Esophagus (tissue), 2 donors: ENCODE data around the gene CATSPER3. TPM values are rescaled to one million over a fixed set of nuclear protein-coding genes. Genes with fewer than 3 reads are reported as not detected.

Experiments used
- H3K27ac ChIP-seq, 2 donors: one replicate each; pipeline ENCODE4 v1.5.1; 2013; ENCODE audit warnings: low read depth in 2 of 2, mild to moderate bottlenecking in 2 of 2, inconsistent platforms in 1 of 2, low read length in 1 of 2, moderate library complexity in 1 of 2
- H3K27me3 ChIP-seq, 2 donors: one replicate each; pipeline ENCODE4 v1.6.1; 2013; ENCODE audit warnings: low read length in 2 of 2, control low read depth in 1 of 2, mild to moderate bottlenecking in 1 of 2; ENCODE audit not compliant: insufficient read depth in 2 of 2, control insufficient read depth in 1 of 2
- H3K36me3 ChIP-seq, 2 donors: one replicate each; pipeline ENCODE4 v1.6.1; 2013; ENCODE audit warnings: low read length in 1 of 2; ENCODE audit not compliant: control insufficient read depth in 2 of 2, insufficient read depth in 2 of 2
- H3K4me1 ChIP-seq, 2 donors: one replicate each; pipeline ENCODE4 v1.6.1; 2013; ENCODE audit warnings: low read length in 1 of 2; ENCODE audit not compliant: control insufficient read depth in 2 of 2, insufficient read depth in 2 of 2
- H3K4me3 ChIP-seq, 2 donors: one replicate each; pipeline ENCODE4 v1.5.1; 2013; ENCODE audit warnings: low read length in 2 of 2, mild to moderate bottlenecking in 2 of 2, low read depth in 1 of 2, moderate library complexity in 1 of 2
- H3K9me3 ChIP-seq, 2 donors: one replicate each; pipeline ENCODE4 v1.6.1; 2013; ENCODE audit warnings: mild to moderate bottlenecking in 2 of 2, low read depth in 1 of 2, low read length in 1 of 2, moderate library complexity in 1 of 2; ENCODE audit not compliant: control insufficient read depth in 2 of 2, insufficient read depth in 1 of 2
- WGBS, 2 donors: extraction: QIAGEN DNeasy Blood & Tissue Kit; methylation state at CpG; one replicate each; pipeline ENCODE4 v1.1.7; 2013; 5-methylcytosine and 5-hydroxymethylcytosine counted together
- polyA plus RNA-seq, 2 donors: library from polyadenylated mRNA; stranded (reverse); fragments of 200-250 nt; gene quantifications; one replicate each; pipeline ENCODE4 v1.2.3, GENCODE V29; 2013
- donor health status: healthy with polysubstance abuse.
- donor health status: Bipolar disorder and iron deficiency.

Gene CATSPER3
- polyA plus RNA-seq: under 1 TPM; 0.34 to 0.55 TPM

- peaks cover 0 to 3% of the 10 kb centered on the region in 2 donors for H3K4me1 ChIP-seq
- H3K36me3 ChIP-seq: peaks cover 0 to 5% of the 10 kb centered on the region in 2 donors
- no peaks in the 10 kb centered on the region for H3K27me3 ChIP-seq
- peak within 1 kb of the TSS in 1 of 2 donors; percentile 6 for H3K27ac ChIP-seq
- H3K4me3 ChIP-seq: no peak within 1 kb of the TSS
- 93 to 94% methylated on average over 3 of the region's 3 CpGs for WGBS, 2 donors
- H3K9me3 ChIP-seq: no peaks in the 10 kb centered on the region
Observed at GRCh38 chr5:134967607-134968006, at the start of gene CATSPER3. Gene CATSPER3, plus strand, starts transcription at chr5:134967907. Its CDS starts 85 bp downstream, at chr5:134967992.

GRCh38 chr5:134918861-134919260, 48.8 kb upstream of the CATSPER3 start:
- 80 to 87% methylated on average over 3 of the region's 3 CpGs for WGBS, 2 donors

GRCh38 chr5:134920848-134921575, 46.7 kb upstream of the CATSPER3 start:
- peaks cover 0 to 13% of the 10 kb centered on the region in 2 donors for H3K36me3 ChIP-seq
- no peak overlapping the region for H3K27ac ChIP-seq
- peaks cover 0 to 2% of the 10 kb centered on the region in 2 donors for H3K4me1 ChIP-seq
- no peaks in the 10 kb centered on the region for H3K9me3 ChIP-seq
- H3K4me3 ChIP-seq: no peak overlapping the region
- no peaks in the 10 kb centered on the region for H3K27me3 ChIP-seq
- WGBS, 2 donors: 93 to 94% methylated on average over 9 of the region's 9 CpGs

More at GRCh38 chr5:134918861-134919260, 48.8 kb upstream of the CATSPER3 start:
- Histone ChIP-seq H3K4me3 (no peak overlapping the region), H3K36me3 (peaks cover 0 to 18% of the 10 kb centered on the region in 2 donors), H3K9me3 (no peaks in the 10 kb centered on the region), H3K4me1 (peaks cover 0 to 5% of the 10 kb centered on the region in 2 donors), H3K27ac (no peak overlapping the region), H3K27me3 (no peaks in the 10 kb centered on the region)

GRCh38 chr5:134932508-134932907, 35.2 kb upstream of the CATSPER3 start:
- no peak overlapping the region for H3K27ac ChIP-seq
- no peaks in the 10 kb centered on the region for H3K4me1 ChIP-seq
- no peak overlapping the region for H3K4me3 ChIP-seq
- peaks cover 2 to 8% of the 10 kb centered on the region in 2 donors for H3K36me3 ChIP-seq
- H3K27me3 ChIP-seq: no peaks in the 10 kb centered on the region
- WGBS, 2 donors: 98 to 99% methylated on average over 3 of the region's 3 CpGs
- H3K9me3 ChIP-seq: no peaks in the 10 kb centered on the region

- H3K4me3 ChIP-seq: no peak overlapping the region
- no peak overlapping the region for H3K27ac ChIP-seq
- no peaks in the 10 kb centered on the region for H3K27me3 ChIP-seq
- WGBS, 2 donors: 95 to 96% methylated on average over 5 of the region's 5 CpGs
- H3K4me1 ChIP-seq: no peaks in the 10 kb centered on the region
- no peaks in the 10 kb centered on the region for H3K9me3 ChIP-seq
- peaks cover 5 to 8% of the 10 kb centered on the region in 2 donors for H3K36me3 ChIP-seq
Observed at GRCh38 chr5:134934202-134934601, 33.5 kb upstream of the CATSPER3 start.

- no peaks in the 10 kb centered on the region for H3K27me3 ChIP-seq
- no peak overlapping the region for H3K4me3 ChIP-seq
Observed at GRCh38 chr5:134935711-134936602, 31.8 kb upstream of the CATSPER3 start.

GRCh38 chr5:134937526-134937925, 30.2 kb upstream of the CATSPER3 start:
- no peaks in the 10 kb centered on the region for H3K4me1 ChIP-seq
- H3K27me3 ChIP-seq: no peaks in the 10 kb centered on the region
- WGBS, 2 donors: 87 to 93% methylated on average over 8 of the region's 8 CpGs
- no peaks in the 10 kb centered on the region for H3K9me3 ChIP-seq
- H3K36me3 ChIP-seq: peaks cover 3 to 8% of the 10 kb centered on the region in 2 donors
- H3K27ac ChIP-seq: no peak overlapping the region
- H3K4me3 ChIP-seq: no peak overlapping the region

More at GRCh38 chr5:134935711-134936602, 31.8 kb upstream of the CATSPER3 start:
- H3K4me1 ChIP-seq: no peaks in the 10 kb centered on the region
- H3K9me3 ChIP-seq: no peaks in the 10 kb centered on the region
- H3K36me3 ChIP-seq: peaks cover 3 to 8% of the 10 kb centered on the region in 2 donors
- peak overlapping the region in 1 of 2 donors; percentile 30 for H3K27ac ChIP-seq
- WGBS, 2 donors: 69 to 75% methylated on average over 12 of the region's 12 CpGs

GRCh38 chr5:134938030-134938429, 29.7 kb upstream of the CATSPER3 start:
- Histone ChIP-seq H3K27ac (no peak overlapping the region), H3K36me3 (peaks cover 3 to 8% of the 10 kb centered on the region in 2 donors), H3K27me3 (no peaks in the 10 kb centered on the region), H3K9me3 (no peaks in the 10 kb centered on the region), H3K4me3 (no peak overlapping the region), H3K4me1 (no peaks in the 10 kb centered on the region)
- 89% methylated on average over 6 of the region's 6 CpGs for WGBS, 2 donors

- 95 to 98% methylated on average over 1 of the region's 1 CpG for WGBS, 2 donors
- H3K9me3 ChIP-seq: no peaks in the 10 kb centered on the region
- peaks cover 3 to 8% of the 10 kb centered on the region in 2 donors for H3K36me3 ChIP-seq
- no peak overlapping the region for H3K27ac ChIP-seq
- H3K4me3 ChIP-seq: no peak overlapping the region
- H3K27me3 ChIP-seq: no peaks in the 10 kb centered on the region
- no peaks in the 10 kb centered on the region for H3K4me1 ChIP-seq
Observed at GRCh38 chr5:134939500-134939899, 28.2 kb upstream of the CATSPER3 start.
